Vagina (tissue), 2 donors: ENCODE data around the gene TEAD4. TPM values are rescaled to one million over a fixed set of nuclear protein-coding genes. Genes with fewer than 3 reads are reported as not detected.

Experiments used
- DNase-seq, 2 donors: peaks; one replicate each; pipeline ENCODE4 v3.0.0-alpha.2; 2017; ENCODE audit errors: extremely low spot score in 2 of 2
- H3K27ac ChIP-seq: fragments of 200-600 bp; sonication (generic); one replicate; pipeline ENCODE4 v1.5.1; 2019
- H3K27me3 ChIP-seq: fragments of 200-600 bp; sonication (generic); one replicate; pipeline ENCODE4 v1.5.1; 2019
- H3K36me3 ChIP-seq, 2 donors: fragments of 200-600 bp; sonication (generic); one replicate each; pipeline ENCODE4 v1.5.1; 2017 to 2019
- H3K4me1 ChIP-seq: fragments of 200-600 bp; sonication (generic); one replicate; pipeline ENCODE4 v1.5.1; 2019
- H3K4me3 ChIP-seq, 2 donors: fragments of 200-600 bp; sonication (generic); 1 replicate in 1 of 2; 2 replicates in 1 of 2; pipeline ENCODE4 v1.5.1; 2016 to 2019
- H3K9me3 ChIP-seq: fragments of 200-600 bp; sonication (generic); one replicate; pipeline ENCODE4 v1.5.1; 2019
- POLR2A ChIP-seq, 2 donors: fragments of 450-650 bp; IDR thresholded peaks; one replicate each; pipeline ENCODE4 v1.6.1; 2017; ENCODE audit warnings: antibody characterized with exemption in 2 of 2, mild to moderate bottlenecking in 2 of 2, moderate library complexity in 2 of 2
- POLR2AphosphoS5 ChIP-seq, 2 donors: sonication (generic); formaldehyde crosslinking; IDR thresholded peaks; one replicate each; pipeline ENCODE4 v1.9.0; 2017; ENCODE audit warnings: antibody characterized with exemption in 2 of 2, mild to moderate bottlenecking in 2 of 2, low read depth in 1 of 2; ENCODE audit not compliant: insufficient read depth in 1 of 2
- intact Hi-C: fragments of 100-400 bp; cut with DNase I; formaldehyde crosslinking; loops from one replicate; pipeline ENCODE4 v1.15.1; 2023
- total RNA-seq: library from RNA; depleted of rRNA; stranded (reverse); fragments of >200 nt; gene quantifications from one replicate; pipeline ENCODE4 v1.2.3, GENCODE V29; 2016
- TF ChIP-seq, protein P1 (sequence below), 3 experiments: fragments of 450-650 bp in 2 of 3; fragments of 200-600 bp in 1 of 3; sonication (generic) in 1 of 3; IDR thresholded peaks; one replicate each; pipeline ENCODE4 v1.5.1; 2017 to 2019; ENCODE audit warnings: antibody characterized with exemption in 3 of 3, mild to moderate bottlenecking in 2 of 3, moderate library complexity in 2 of 3

The TEAD4 gene
- total RNA-seq, 1 donor from 2014 or later: 18.7 TPM

DNA sequence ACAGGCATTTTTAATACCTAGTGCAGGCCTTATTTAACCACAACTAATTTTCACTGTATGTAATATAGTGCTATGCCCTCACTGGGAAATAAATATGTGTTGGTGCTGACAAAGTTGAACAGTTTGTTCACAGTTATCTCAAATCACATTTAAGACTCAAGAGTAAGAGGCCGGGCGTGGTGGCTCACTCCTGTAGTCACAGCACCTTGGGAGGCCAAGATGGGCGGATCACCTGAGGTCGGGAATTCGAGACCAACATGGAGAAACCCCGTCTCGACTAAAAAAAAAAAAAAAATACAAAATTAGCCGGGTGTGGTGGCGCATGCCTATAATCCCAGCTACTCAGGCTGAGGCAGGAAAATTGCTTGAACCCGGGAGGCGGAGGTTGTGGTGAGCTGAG, 22.9 kb upstream of the TEAD4 start:
- intact Hi-C loops: no loop called here
- no peak overlapping the region for H3K27ac ChIP-seq
- DNase-seq: no peak
- H3K36me3 ChIP-seq: peaks cover 0 to 64% of the 10 kb centered on the region in 2 donors
- no peaks in the 10 kb centered on the region for H3K27me3 ChIP-seq
- TF ChIP-seq, protein P1, sequence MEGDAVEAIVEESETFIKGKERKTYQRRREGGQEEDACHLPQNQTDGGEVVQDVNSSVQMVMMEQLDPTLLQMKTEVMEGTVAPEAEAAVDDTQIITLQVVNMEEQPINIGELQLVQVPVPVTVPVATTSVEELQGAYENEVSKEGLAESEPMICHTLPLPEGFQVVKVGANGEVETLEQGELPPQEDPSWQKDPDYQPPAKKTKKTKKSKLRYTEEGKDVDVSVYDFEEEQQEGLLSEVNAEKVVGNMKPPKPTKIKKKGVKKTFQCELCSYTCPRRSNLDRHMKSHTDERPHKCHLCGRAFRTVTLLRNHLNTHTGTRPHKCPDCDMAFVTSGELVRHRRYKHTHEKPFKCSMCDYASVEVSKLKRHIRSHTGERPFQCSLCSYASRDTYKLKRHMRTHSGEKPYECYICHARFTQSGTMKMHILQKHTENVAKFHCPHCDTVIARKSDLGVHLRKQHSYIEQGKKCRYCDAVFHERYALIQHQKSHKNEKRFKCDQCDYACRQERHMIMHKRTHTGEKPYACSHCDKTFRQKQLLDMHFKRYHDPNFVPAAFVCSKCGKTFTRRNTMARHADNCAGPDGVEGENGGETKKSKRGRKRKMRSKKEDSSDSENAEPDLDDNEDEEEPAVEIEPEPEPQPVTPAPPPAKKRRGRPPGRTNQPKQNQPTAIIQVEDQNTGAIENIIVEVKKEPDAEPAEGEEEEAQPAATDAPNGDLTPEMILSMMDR (IDR thresholded peaks at IDR 0.05): no peak
- TF ChIP-seq POLR2AphosphoS5 (IDR thresholded peaks at IDR 0.05; ENCODE audit: insufficient read depth in 1 of 2, low read depth in 1 of 2): no peak
- no peak for TF ChIP-seq POLR2A (IDR thresholded peaks at IDR 0.05)
- no peak overlapping the region for H3K4me3 ChIP-seq
- H3K9me3 ChIP-seq: no peaks in the 10 kb centered on the region
- no peaks in the 10 kb centered on the region for H3K4me1 ChIP-seq

DNA sequence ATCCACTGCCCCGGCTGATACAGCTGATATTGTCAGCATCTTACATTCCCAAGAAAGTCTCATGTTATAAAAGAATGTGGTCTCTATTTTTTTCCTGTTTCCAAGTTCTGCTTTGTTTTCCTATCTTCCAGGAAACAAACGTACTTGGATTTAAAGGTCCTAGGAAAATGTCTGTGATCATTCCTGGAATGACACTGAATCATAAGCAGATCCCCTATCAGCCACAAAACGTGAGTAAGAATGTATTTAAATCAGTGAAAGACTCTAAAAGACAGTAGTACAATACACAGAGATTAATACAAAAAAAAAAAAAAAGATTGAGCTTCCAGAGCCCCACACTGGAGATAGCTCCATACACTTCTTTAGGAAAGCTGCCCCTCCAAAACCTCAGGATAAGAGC, 21.7 kb upstream of the TEAD4 start:
- intact Hi-C loops: no loop called here
- no peaks in the 10 kb centered on the region for H3K27me3 ChIP-seq
- H3K4me1 ChIP-seq: no peaks in the 10 kb centered on the region
- peaks cover 0 to 52% of the 10 kb centered on the region in 2 donors for H3K36me3 ChIP-seq
- H3K27ac ChIP-seq: no peak overlapping the region
- no peak overlapping the region for H3K4me3 ChIP-seq
- no peak for DNase-seq
- TF ChIP-seq POLR2A (IDR thresholded peaks at IDR 0.05) (no peak), POLR2AphosphoS5 (IDR thresholded peaks at IDR 0.05; ENCODE audit: insufficient read depth in 1 of 2, low read depth in 1 of 2) (no peak)
- TF ChIP-seq, protein P1 (IDR thresholded peaks at IDR 0.05): no peak
- no peaks in the 10 kb centered on the region for H3K9me3 ChIP-seq

DNA sequence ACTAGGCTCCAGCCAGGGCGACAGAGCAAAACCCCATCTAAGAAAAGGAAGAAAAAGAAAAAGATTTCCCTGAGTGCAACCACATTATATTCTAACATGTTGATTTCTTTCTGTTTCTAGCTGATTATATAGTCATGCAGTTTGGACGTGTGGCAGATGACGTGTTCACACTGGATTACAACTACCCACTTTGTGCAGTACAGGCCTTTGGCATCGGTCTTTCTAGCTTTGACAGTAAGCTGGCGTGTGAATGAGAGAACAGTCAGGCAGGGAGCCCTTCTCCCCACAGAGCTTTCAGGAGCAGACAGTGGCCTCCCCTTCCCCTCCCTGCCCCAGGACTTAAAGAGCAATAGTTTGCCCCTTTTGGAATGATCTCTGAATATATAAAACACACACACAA, 20.0 kb upstream of the TEAD4 start:
- H3K27ac ChIP-seq: no peak overlapping the region
- H3K4me3 ChIP-seq: no peak overlapping the region
- peaks cover 0 to 41% of the 10 kb centered on the region in 2 donors for H3K36me3 ChIP-seq
- H3K9me3 ChIP-seq: no peaks in the 10 kb centered on the region
- TF ChIP-seq POLR2A (IDR thresholded peaks at IDR 0.05): no peak
- TF ChIP-seq, protein P1 (IDR thresholded peaks at IDR 0.05): no peak
- no peak for TF ChIP-seq POLR2AphosphoS5 (IDR thresholded peaks at IDR 0.05; ENCODE audit: insufficient read depth in 1 of 2, low read depth in 1 of 2)
- H3K4me1 ChIP-seq: no peaks in the 10 kb centered on the region
- intact Hi-C loops: no loop called here
- H3K27me3 ChIP-seq: no peaks in the 10 kb centered on the region
- no peak for DNase-seq

DNA sequence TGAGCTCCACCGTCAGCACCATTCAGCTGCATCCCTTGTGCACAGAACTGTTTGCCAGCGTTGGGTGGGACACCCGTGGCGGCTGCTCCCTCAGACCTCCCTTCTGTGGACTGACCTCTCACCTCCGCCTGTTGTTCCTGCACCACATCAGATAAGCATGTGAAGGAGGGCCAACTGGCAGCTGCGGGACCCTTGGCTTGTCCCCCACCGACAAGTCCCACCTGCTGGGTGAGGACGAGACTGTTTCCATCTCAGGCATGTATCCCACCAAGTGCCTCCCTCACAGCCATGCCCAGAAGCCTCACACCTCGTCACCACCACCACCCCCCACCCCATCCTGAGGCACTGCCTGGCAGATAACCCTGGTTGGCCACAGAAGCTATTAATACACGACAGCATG, 18.6 kb upstream of the TEAD4 start:
- intact Hi-C loops: no loop called here
- peaks cover 7% of the 10 kb centered on the region for H3K4me1 ChIP-seq
- no peak overlapping the region for H3K4me3 ChIP-seq
- TF ChIP-seq POLR2AphosphoS5 (IDR thresholded peaks at IDR 0.05; ENCODE audit: insufficient read depth in 1 of 2, low read depth in 1 of 2) (no peak), POLR2A (IDR thresholded peaks at IDR 0.05) (no peak)
- TF ChIP-seq, protein P1 (IDR thresholded peaks at IDR 0.05): no peak
- H3K27me3 ChIP-seq: no peaks in the 10 kb centered on the region
- no peaks in the 10 kb centered on the region for H3K9me3 ChIP-seq
- peaks cover 0 to 27% of the 10 kb centered on the region in 2 donors for H3K36me3 ChIP-seq
- DNase-seq: no peak
- H3K27ac ChIP-seq: no peak overlapping the region

DNA sequence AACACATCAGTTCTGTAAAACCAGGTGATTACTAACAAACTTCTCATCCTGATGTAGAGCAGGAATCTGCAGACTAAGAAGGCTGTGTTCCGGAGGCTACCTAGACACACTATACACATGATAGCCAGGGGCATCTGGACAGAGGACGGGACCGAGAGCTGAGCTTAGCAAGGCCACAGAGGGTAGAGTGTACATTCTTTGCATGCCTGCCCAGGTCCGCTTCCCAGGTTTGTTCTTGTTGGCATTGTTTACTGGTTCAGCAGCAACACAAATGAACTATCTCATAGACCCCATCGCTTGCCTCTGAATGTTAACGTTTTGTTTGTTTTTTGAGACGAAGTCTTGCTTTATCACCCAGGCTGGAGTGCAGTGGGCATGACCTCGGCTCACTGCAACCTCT, 17.7 kb upstream of the TEAD4 start:
- no peak for DNase-seq
- TF ChIP-seq POLR2AphosphoS5 (IDR thresholded peaks at IDR 0.05; ENCODE audit: insufficient read depth in 1 of 2, low read depth in 1 of 2): no peak
- TF ChIP-seq, protein P1 (IDR thresholded peaks at IDR 0.05): no peak
- TF ChIP-seq POLR2A (IDR thresholded peaks at IDR 0.05): no peak
- intact Hi-C loops: no loop called here
- no peaks in the 10 kb centered on the region for H3K27me3 ChIP-seq
- H3K4me1 ChIP-seq: peaks cover 7% of the 10 kb centered on the region
- H3K9me3 ChIP-seq: no peaks in the 10 kb centered on the region
- H3K4me3 ChIP-seq: no peak overlapping the region
- peaks cover 0 to 21% of the 10 kb centered on the region in 2 donors for H3K36me3 ChIP-seq
- H3K27ac ChIP-seq: no peak overlapping the region
